ENCODE data around the gene CTRB1. TPM values are rescaled to one million over a fixed set of nuclear protein-coding genes. Genes with fewer than 3 reads are reported as not detected.

Gene CTRB1
- total and polyA plus RNA-seq, 2 of the 13 experiments (the other 11 are each of a cell fraction or from before 2014, with no cell fraction given) = not detected

GRCh38 chr16:75257886-75258806, 39.4 kb downstream of the CTRB1 start (continued):
- TF ChIP-seq ZBTB33 (CRISPR knock-in tag; IDR thresholded peaks at IDR 0.05) = peak; percentile 93

- no peak overlapping the region for H3K27ac ChIP-seq (ENCODE audit: extremely low read length, insufficient read depth, low read length)
- no peak overlapping the region for H3K4me2 ChIP-seq (ENCODE audit: low read depth, low read length)
- peaks cover 3 to 8% of the 10 kb centered on the region in 2 experiments; a peak in 2 of 5 replicates for H3K36me3 ChIP-seq (replicated peaks in 1 of 2; ENCODE audit: control insufficient read depth in 1 of 2, insufficient read depth in 2 of 2, low read length in 2 of 2)
- POLR2A ChIA-PET = interaction anchor here (1.1 kb wide), 1 partner anchor 47 kb away, joined by 3 read pairs; no protein-coding TSS in a partner anchor
- 100% methylated on average over 6 of the region's 6 CpGs for WGBS (ENCODE audit: low lambda C conversion rate)
- no peaks in the 10 kb centered on the region for H3K9me3 ChIP-seq (ENCODE audit: low read length)
- in situ Hi-C loops (cut with HindIII; ENCODE audit: extremely low pct_ligation_motif_present, low pct_unique_long_range_greater_than_20kb) (no loop called here), intact Hi-C loops (cut with micrococcal nuclease; ENCODE audit: unreplicated experiment) (no loop called here)
- peaks cover 90% of the 10 kb centered on the region for H3K79me2 ChIP-seq (ENCODE audit: insufficient read depth, low read length)
- peaks cover 91% of the 10 kb centered on the region for H3K4me1 ChIP-seq (ENCODE audit: insufficient read depth, low read length)
- peaks cover 59% of the 10 kb centered on the region for H4K20me1 ChIP-seq (ENCODE audit: insufficient read depth, low read length)
- no TSS peak for BruUV-seq (replicated peaks)
- H3K9ac ChIP-seq (ENCODE audit: insufficient read depth, low read depth, low read length) = no peak overlapping the region
- CTCF ChIA-PET (ENCODE audit: low intra/inter-chr PET ratio, low total read pairs) = no interaction called here
- FAIRE-seq (no peak), DNase-seq (ENCODE audit: low spot score) (no peak), ATAC-seq (no peak)
- H3K4me3 ChIP-seq (replicated peaks in 1 of 3; ENCODE audit: insufficient read depth in 1 of 3, low read depth in 2 of 3, low read length in 3 of 3) = no peak overlapping the region
- no peak overlapping the region for H2AFZ ChIP-seq (ENCODE audit: low read length)
- TF ChIP-seq EHMT2 (IDR thresholded peaks at IDR 0.05; ENCODE audit: borderline replicate concordance, low read depth, low read length) = no peak
- TF ChIP-seq ZNF724P (CRISPR knock-in tag; IDR thresholded peaks at IDR 0.05; ENCODE audit: borderline replicate concordance) = no peak
- TF ChIP-seq ZNF549 (CRISPR knock-in tag; IDR thresholded peaks at IDR 0.05) = no peak
- TF ChIP-seq RBM39 (IDR thresholded peaks at IDR 0.05; ENCODE audit: low read depth, low read length, poor library complexity, severe bottlenecking) = no peak
- no peak for TF ChIP-seq ZNF567 (CRISPR knock-in tag; IDR thresholded peaks at IDR 0.05; ENCODE audit: borderline replicate concordance)
- TF ChIP-seq ZSCAN31 (CRISPR knock-in tag; IDR thresholded peaks at IDR 0.05; ENCODE audit: low read depth) = no peak
- TF ChIP-seq ZNF280B (CRISPR knock-in tag; IDR thresholded peaks at IDR 0.05; ENCODE audit: borderline replicate concordance) = no peak
- no peak for TF ChIP-seq ZNF557 (CRISPR knock-in tag; IDR thresholded peaks at IDR 0.05)
- TF ChIP-seq ASH2L (IDR thresholded peaks at IDR 0.05; ENCODE audit: insufficient read length, low read depth, low read length) = no peak
- TF ChIP-seq ZNF570 (CRISPR knock-in tag; IDR thresholded peaks at IDR 0.05; ENCODE audit: borderline replicate concordance) = no peak
- TF ChIP-seq NR2F6 (IDR thresholded peaks at IDR 0.05) = no peak
- TF ChIP-seq NR2F6 (CRISPR knock-in tag; IDR thresholded peaks at IDR 0.05) = no peak
- TF ChIP-seq ZNF816 (CRISPR knock-in tag; IDR thresholded peaks at IDR 0.05; ENCODE audit: borderline replicate concordance) = no peak
- TF ChIP-seq DR1 (CRISPR knock-in tag; IDR thresholded peaks at IDR 0.05) = no peak
- H3K27me3 ChIP-seq (ENCODE audit: control insufficient read depth in 1 of 2, insufficient read depth in 2 of 2, low read length in 2 of 2) = no peaks in the 10 kb centered on the region
Observed at GRCh38 chr16:75258807-75259141, 40.0 kb downstream of the CTRB1 start.
